NCI-H187 treated with DMSO at 0.1 percent for 48 hours (cell line): ENCODE results near the gene GPRC6A.

Source experiments
- DNase-seq: peaks from one replicate; lab custom pipeline; 2025; lab: John Stamatoyannopoulos, UW

Gene GPRC6A

DNA sequence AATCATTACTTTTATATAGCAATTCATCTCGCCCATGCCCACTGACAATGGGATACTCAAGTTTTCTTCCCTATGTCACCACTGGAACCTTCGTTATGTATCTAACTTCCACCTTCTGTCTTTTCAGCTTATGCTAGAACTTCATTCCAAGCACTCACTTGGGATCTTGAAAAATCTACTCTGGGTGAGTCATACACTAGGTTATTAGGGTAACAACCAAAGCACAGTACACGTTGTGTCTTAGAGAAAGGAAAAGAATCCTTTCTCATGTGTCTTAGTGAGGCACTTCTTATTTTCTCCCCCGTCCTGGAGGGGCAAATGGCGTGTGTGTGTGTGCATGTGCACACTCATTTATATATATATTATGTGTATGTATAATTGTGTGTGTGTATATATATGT lies 45.0 kb downstream of the GPRC6A start:
- no peak for DNase-seq

DNA sequence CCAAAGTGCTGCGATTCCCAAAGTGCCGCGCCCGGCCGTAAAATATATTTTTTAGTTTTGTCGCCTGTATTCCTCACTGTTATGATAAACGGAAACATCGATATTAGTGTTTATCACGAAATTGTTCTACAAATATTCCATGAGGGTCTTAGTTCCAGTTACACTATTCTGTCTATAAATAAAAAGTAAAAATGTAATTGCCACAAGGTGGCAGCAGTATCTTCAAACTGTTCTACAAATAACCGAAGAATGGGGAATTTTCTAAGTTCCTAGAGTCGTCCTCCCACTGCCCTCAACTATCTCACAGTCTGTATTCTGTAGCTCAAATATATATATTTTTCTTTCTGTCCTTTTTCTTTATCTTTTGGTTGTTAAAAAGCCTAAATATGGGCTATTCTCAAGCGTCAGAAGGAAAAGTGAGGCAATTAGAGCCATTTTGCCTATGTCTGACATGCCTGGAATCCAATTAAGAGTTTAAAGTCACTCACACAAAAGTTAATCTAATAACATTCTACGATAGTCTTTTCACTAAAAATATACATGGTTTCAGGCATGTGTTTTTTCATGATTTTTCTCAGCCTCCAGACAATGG lies 49.2 kb downstream of the GPRC6A start:
- no peak for DNase-seq

DNA sequence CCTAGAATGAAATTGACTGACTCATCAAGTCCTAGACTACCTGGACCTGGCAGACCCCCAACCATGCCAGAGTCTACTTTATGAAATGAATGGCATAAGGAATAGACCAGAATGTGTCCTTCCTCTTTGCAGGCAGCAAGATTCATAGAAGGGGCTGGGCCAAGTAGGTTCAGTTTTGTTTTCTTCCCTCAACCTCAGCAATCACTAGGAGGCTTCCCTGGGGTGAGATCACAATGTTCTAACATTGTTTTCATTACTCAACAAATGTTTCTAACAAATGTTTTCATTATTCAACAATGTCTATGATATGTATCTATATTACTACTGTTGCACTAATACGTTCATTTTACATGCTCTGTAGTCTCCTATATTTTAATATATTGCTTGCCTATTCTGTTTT lies 55.0 kb downstream of the GPRC6A start:
- DNase-seq, result no peak

DNA sequence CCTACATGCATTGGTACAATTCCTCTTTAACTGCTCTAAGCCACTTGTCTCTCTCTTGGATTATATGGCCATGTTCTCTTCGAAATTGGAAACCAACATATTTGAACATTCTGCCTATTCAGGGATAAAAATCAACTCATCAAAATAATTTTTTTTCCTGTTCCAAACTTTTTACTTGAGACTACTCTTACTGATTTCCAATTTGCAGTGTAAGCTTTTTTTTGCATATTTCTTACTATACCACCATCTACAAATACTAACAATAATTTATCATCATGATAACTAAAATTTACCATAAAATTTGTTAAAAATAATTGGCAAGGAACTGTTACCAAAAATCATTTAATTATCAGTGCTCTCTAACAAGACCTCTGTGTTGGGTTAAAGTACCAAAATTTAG lies 56.4 kb downstream of the GPRC6A start:
- DNase-seq, result no peak

DNA sequence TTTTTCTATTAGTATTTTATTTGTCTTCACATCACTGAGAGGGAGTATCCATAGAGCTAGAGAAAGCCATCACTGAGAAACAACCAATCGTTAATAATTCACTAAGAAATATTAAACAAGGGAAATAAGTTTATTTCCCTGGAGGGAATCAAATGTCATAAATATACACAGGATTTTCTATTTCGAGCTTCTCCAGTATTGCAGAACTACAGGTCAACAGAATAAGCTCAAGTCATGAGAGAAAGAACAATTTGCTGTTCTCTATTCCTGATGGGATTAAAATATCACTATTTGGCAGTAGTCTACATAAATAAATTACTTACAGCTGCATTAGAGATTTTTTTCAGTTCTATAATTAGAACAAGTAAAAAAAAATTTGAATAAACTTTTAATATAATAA lies 61.2 kb downstream of the GPRC6A start:
- no peak for DNase-seq

DNA sequence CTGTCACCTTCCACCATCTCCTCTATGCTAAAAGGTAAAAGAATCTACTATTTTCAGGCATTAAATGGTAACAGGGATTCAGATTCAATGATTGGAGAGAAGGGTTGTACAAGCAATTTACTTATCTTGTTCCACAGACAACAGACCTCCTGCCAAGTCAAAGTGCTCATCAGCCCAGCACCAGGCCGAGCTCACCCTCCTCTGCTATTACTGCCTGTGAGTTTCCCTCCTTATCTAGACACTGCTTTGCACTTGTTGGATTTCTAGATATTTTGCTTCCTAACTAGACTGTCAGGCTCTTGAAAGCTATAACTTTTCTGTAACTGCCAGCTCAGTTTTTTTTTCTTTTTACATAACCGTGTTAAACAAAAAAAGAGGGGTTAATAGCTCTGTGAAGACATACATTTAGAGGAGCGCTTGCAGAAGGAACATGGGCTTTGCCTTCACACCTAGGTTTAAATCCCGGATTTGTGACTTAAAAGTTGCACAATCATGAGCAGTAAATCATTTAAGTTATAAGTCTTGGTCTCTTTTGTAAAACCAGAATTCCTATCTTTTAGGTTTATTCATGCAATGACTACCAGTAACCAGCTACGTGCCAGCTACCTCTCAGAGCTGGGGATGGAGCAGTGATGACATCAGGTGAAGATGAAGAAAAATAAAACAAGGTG lies 62.2 kb downstream of the GPRC6A start:
- DNase-seq, result no peak

DNA sequence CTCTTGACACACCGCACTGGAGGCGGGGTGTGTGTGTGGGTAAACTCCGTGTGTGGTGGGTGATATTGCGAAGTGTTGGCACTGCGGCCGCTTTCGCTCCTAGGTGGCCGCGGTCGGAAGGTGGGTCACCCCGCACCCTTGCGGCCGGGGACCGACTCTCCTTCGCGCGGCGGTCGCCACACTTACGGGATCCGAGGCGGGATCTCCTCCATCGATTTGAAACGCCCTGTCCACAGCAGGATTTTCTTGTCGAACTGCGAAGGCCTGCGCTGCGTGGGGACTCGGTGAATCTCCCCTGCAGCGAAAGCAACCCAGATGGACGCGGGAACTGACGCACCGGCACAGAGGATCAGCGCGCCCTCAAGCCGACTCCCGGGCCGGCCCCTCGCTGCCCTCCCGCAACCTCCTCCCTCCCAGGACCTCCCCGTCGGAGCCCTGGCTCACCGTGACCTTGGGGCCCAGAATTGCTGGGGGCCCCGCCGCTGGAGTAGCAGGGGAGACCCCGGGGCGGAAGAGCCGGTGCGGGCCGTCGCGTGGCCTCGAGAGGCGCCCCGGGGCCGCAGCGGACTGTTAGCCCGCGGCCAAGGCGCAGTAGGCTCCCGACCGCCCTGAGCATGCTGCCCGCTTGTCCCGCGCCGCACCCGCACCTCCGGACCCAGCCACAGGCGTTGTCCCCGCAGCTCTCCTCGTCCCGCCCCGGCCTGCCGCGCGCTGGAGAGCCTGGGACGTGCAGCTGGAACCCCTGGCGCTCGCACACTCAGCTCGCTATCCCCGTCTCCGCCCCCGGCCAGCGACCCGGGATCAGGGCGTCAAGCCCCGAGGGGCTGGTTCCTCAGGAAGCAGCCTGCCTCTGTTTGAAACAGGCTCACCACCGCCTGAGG lies 63.7 kb downstream of the GPRC6A start, which contains the start of gene FAM162B:
TSS of gene FAM162B (minus strand) at position 759 of the 881 bp plus-strand sequence. CDS start at position 616, 143 bp downstream.
- no peak for DNase-seq

DNA sequence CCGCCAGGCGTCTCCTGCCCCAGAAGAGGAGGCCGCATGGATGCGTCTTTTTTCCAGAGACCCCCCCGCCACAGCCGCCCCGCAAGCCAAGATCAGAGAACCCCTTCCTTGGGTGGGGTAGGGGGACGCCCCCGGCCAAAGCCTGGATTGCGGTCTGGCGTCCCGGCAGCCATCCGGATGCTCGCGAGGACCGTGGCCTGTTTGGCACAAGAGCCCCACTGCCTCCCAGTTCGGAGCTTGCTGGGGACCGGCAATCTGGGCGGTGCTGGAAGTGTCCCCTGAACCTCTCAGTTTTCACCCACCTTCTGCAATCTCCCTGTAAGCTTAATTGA lies 64.3 kb downstream of the GPRC6A start:
- no peak for DNase-seq

DNA sequence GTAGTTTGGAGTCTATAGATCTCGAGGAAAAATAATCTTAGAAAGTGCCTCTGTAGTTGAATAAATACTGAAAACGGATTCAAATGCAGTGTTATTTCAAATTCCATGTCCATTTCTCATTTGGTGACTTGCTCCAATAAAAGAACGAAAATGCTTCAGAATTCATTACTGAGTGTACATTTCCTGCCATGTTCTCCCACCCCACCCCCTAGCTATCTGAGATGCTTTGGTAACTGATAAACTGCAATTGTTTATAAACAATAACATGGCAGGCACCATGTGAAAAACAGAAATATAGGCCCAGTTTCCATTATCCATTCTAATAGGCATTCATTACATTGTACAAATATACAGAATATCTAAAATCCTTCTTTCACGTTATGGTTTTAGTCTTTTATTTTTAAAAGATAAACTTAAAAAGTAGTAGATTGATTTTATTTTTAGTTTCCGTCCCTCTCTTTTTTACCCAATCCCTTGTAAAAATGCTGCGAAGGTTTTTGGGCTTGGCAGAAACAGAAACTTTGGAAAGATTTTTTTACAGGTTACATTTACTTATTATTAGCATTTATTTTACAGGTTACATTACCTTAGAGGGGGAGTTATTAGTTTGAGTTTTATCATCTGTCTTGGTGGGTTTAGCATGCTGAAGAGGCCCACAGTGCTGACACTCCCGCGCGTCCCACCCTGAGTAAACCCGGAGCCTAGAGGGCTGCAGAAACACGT lies 64.8 kb downstream of the GPRC6A start:
- no peak for DNase-seq

DNA sequence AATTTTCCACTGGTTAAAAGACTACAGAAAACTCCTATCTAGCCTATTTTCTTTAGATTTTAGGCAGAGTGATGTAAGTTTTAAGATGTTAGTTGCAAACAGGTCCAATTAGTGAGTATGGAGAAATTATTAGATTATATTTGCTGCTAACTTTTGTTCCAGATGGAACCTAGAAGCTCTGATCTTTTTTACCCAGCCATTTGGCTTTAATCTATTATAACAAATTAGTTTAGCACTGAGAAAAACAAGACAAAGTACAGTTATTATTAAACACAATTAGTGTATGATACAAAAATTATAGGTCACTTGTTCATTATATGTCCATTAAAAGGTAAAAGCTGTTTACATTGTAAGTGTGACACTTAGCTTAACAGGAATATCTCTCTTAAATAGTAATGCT lies 65.8 kb downstream of the GPRC6A start:
- DNase-seq, result no peak

DNA sequence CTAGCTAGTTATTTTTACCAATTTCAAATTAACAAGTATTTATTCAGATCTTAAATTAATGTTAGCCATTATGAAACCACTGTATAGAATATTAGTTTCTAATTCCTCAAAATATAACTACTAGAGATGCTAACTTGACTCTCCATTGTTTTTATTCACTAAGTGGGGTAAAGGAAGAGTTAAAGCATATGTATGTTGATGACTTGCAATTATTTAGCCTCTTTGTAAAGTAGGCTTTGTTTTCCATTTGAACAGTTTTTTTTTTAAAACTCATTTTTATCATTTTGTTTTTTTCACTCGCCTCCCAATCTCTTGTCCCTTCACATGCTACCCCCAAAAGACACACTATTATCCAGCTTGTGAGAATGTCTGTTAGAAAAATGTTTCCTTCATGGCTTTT lies 66.6 kb downstream of the GPRC6A start:
- DNase-seq, result no peak

DNA sequence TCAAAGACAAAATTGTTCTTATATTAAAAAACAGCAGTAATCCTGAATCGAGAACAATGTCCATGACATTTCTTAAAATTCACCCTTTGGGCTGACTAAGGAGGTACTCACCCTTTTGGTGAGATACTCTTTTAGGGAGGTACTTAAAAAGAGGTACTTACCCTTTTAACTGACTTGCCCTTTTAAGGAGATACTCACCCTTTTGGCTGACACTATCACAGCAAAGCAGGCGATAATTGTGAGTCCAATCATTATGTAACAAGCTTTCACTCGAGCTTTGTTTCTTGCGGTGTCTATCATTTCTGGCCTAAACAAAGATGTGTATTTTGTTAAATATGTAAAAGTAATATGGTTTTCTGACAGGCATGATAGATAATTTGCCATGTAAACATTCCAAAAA lies 67.1 kb downstream of the GPRC6A start:
- DNase-seq, result no peak

DNA sequence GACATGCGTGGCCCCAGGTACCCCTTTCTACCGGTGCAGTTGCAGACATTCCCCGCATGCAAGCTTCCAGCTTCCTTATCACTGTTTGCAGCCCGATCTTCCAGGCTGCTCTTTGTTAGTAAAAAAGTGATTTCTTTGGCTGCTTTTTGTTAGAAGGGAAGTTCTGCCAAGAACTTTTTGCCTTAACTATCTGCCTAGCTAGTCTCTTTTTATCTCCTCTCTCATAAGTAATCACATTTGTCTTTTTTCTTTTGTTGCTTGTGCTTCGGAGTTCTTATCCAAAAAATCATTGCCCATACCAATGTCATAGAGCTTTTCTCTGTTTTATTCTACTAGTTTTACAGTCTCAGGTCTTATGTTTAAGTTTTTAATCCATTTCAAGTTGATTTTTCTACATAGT lies 83.7 kb downstream of the GPRC6A start:
- DNase-seq, result no peak
